Mononuclear cell (primary cell): ENCODE results near the gene C1orf210. TPM values are rescaled to one million over a fixed set of nuclear protein-coding genes. Genes with fewer than 3 reads are reported as not detected.

Experiments used
- H3K27me3 ChIP-seq: 2 replicates; pipeline ENCODE4 v1.6.0; 2011; ENCODE audit warnings: low read length, control low read depth; ENCODE audit not compliant: insufficient read depth
- H3K4me1 ChIP-seq: 2 replicates; pipeline ENCODE4 v1.5.1; 2011; ENCODE audit warnings: mild to moderate bottlenecking, low read length, control low read depth; ENCODE audit not compliant: insufficient read depth
- H3K4me3 ChIP-seq: 2 replicates; pipeline ENCODE4 v1.5.1; 2011; ENCODE audit warnings: mild to moderate bottlenecking, low read length, moderate library complexity
- H3K9me3 ChIP-seq: 2 replicates; pipeline ENCODE4 v1.5.1; 2011; ENCODE audit warnings: low read depth, mild to moderate bottlenecking, control low read depth, low read length
- total RNA-seq: library from RNA; depleted of rRNA; stranded (reverse); fragments of >200 nt; gene quantifications from one replicate; pipeline ENCODE4 v1.2.3, GENCODE V29; 2012

The C1orf210 gene
- total RNA-seq, 1 donor, result not detected

- Histone ChIP-seq H3K4me1 (peaks cover 9% of the 10 kb centered on the region), H3K4me3 (no peak overlapping the region), H3K27me3 (no peaks in the 10 kb centered on the region), H3K9me3 (no peaks in the 10 kb centered on the region)
These were observed 8.7 kb downstream of the C1orf210 start for GRCh38 chr1:43276673-43277072.

GRCh38 chr1:43275826-43276620 lies 9.4 kb downstream of the C1orf210 start:
- H3K27me3 ChIP-seq, result no peaks in the 10 kb centered on the region
- H3K4me1 ChIP-seq, result peaks cover 9% of the 10 kb centered on the region
- H3K4me3 ChIP-seq, result no peak overlapping the region
- no peaks in the 10 kb centered on the region for H3K9me3 ChIP-seq

- H3K27me3 ChIP-seq, result no peaks in the 10 kb centered on the region
- H3K4me3 ChIP-seq, result no peak overlapping the region
- H3K4me1 ChIP-seq, result peaks cover 15% of the 10 kb centered on the region
These were observed 10.6 kb downstream of the C1orf210 start for GRCh38 chr1:43274804-43275180.

GRCh38 chr1:43274125-43274803 lies 11.1 kb downstream of the C1orf210 start:
- Histone ChIP-seq H3K4me3 (no peak overlapping the region), H3K27me3 (no peaks in the 10 kb centered on the region), H3K4me1 (peaks cover 15% of the 10 kb centered on the region), H3K9me3 (no peaks in the 10 kb centered on the region)

More at GRCh38 chr1:43274804-43275180, 10.6 kb downstream of the C1orf210 start:
- no peaks in the 10 kb centered on the region for H3K9me3 ChIP-seq

GRCh38 chr1:43273708-43274107 lies 11.7 kb downstream of the C1orf210 start:
- H3K4me3 ChIP-seq, result no peak overlapping the region
- peaks cover 15% of the 10 kb centered on the region for H3K4me1 ChIP-seq
- H3K9me3 ChIP-seq, result no peaks in the 10 kb centered on the region
- H3K27me3 ChIP-seq, result no peaks in the 10 kb centered on the region

GRCh38 chr1:43272576-43273571 lies 12.5 kb downstream of the C1orf210 start:
- no peaks in the 10 kb centered on the region for H3K9me3 ChIP-seq
- H3K4me3 ChIP-seq, result no peak overlapping the region
- peaks cover 15% of the 10 kb centered on the region for H3K4me1 ChIP-seq
- H3K27me3 ChIP-seq, result no peaks in the 10 kb centered on the region

- no peaks in the 10 kb centered on the region for H3K27me3 ChIP-seq
- H3K4me1 ChIP-seq, result peaks cover 15% of the 10 kb centered on the region
- no peak overlapping the region for H3K4me3 ChIP-seq
- no peaks in the 10 kb centered on the region for H3K9me3 ChIP-seq
These were observed 13.2 kb downstream of the C1orf210 start for GRCh38 chr1:43272161-43272560.

GRCh38 chr1:43271186-43272118 lies 13.9 kb downstream of the C1orf210 start:
- H3K9me3 ChIP-seq, result no peaks in the 10 kb centered on the region
- H3K27me3 ChIP-seq, result no peaks in the 10 kb centered on the region
- no peak overlapping the region for H3K4me3 ChIP-seq
- H3K4me1 ChIP-seq, result peaks cover 15% of the 10 kb centered on the region

- no peak overlapping the region for H3K4me3 ChIP-seq
- H3K27me3 ChIP-seq, result no peaks in the 10 kb centered on the region
- H3K9me3 ChIP-seq, result no peaks in the 10 kb centered on the region
- H3K4me1 ChIP-seq, result peaks cover 15% of the 10 kb centered on the region
These were observed 14.8 kb downstream of the C1orf210 start for GRCh38 chr1:43270421-43271095.

- Histone ChIP-seq H3K27me3 (no peaks in the 10 kb centered on the region), H3K4me3 (no peak within 1 kb of the TSS), H3K4me1 (peaks cover 14% of the 10 kb centered on the region), H3K9me3 (no peaks in the 10 kb centered on the region)
These were observed 15.6 kb downstream of the C1orf210 start, which contains the start of gene TMEM125 for GRCh38 chr1:43269627-43270375. TSS of gene TMEM125 (plus strand) at chr1:43269983. CDS start at chr1:43272723, 2,740 bp downstream.

GRCh38 chr1:43267818-43268425 lies 17.5 kb downstream of the C1orf210 start:
- H3K27me3 ChIP-seq, result no peaks in the 10 kb centered on the region

GRCh38 chr1:43267291-43267805 lies 18.0 kb downstream of the C1orf210 start:
- Histone ChIP-seq H3K4me3 (no peak overlapping the region), H3K4me1 (peaks cover 6% of the 10 kb centered on the region), H3K9me3 (no peaks in the 10 kb centered on the region), H3K27me3 (no peaks in the 10 kb centered on the region)

More at GRCh38 chr1:43267818-43268425, 17.5 kb downstream of the C1orf210 start:
- Histone ChIP-seq H3K4me3 (no peak overlapping the region), H3K4me1 (peaks cover 6% of the 10 kb centered on the region), H3K9me3 (no peaks in the 10 kb centered on the region)
